Skeletal muscle satellite cell (primary cell): Measurements from ENCODE around the gene MRPL57.
"Not testable (repeated sequence)": the region's sequence is repeated elsewhere in the genome, so short reads cannot be mapped to it uniquely, and the experiment has no call there.

Source experiments
- H3K27me3 ChIP-seq: 2 replicates; pipeline ENCODE4 v1.7.0; 2013; ENCODE audit warnings: low read length; ENCODE audit not compliant: control insufficient read depth, insufficient read depth
- H3K36me3 ChIP-seq: 2 replicates; pipeline ENCODE4 v1.7.0; 2013; ENCODE audit warnings: mild to moderate bottlenecking, control low read depth, low read length; ENCODE audit not compliant: insufficient read depth
- H3K4me1 ChIP-seq: 2 replicates; pipeline ENCODE4 v1.7.0; 2013; ENCODE audit warnings: low read length; ENCODE audit not compliant: control insufficient read depth, insufficient read depth
- H3K4me2 ChIP-seq: 2 replicates; pipeline ENCODE4 v1.7.0; 2013; ENCODE audit warnings: mild to moderate bottlenecking, low read length
- H3K4me3 ChIP-seq: 2 replicates; pipeline ENCODE4 v1.7.0; 2013; ENCODE audit warnings: low read length
- H3K9ac ChIP-seq: 2 replicates; pipeline ENCODE4 v1.7.0; 2013; ENCODE audit warnings: mild to moderate bottlenecking, low read depth, low read length, moderate library complexity
- H3K9me3 ChIP-seq: replicated peaks from 2 replicates; pipeline ENCODE4 v1.7.0; 2013; ENCODE audit warnings: mild to moderate bottlenecking, control low read depth, low read length

Gene MRPL57

GRCh38 chr13:21149568-21149967, 26.9 kb upstream of the MRPL57 start:
- Histone ChIP-seq H3K9me3 (no peaks in the 10 kb centered on the region), H3K36me3 (peaks cover 32% of the 10 kb centered on the region), H3K4me2 (no peak overlapping the region), H3K4me1 (peaks cover 10% of the 10 kb centered on the region), H3K9ac (no peak overlapping the region), H3K4me3 (no peak overlapping the region), H3K27me3 (no peaks in the 10 kb centered on the region)

- Histone ChIP-seq H3K9ac (no peak overlapping the region), H3K9me3 (no peaks in the 10 kb centered on the region), H3K36me3 (peaks cover 34% of the 10 kb centered on the region), H3K4me1 (peaks cover 10% of the 10 kb centered on the region), H3K4me3 (no peak overlapping the region), H3K27me3 (no peaks in the 10 kb centered on the region), H3K4me2 (no peak overlapping the region)
Observed at GRCh38 chr13:21150013-21150412, 26.4 kb upstream of the MRPL57 start.

- Histone ChIP-seq H3K9ac (no peak overlapping the region), H3K4me1 (peaks cover 10% of the 10 kb centered on the region), H3K36me3 (peaks cover 22% of the 10 kb centered on the region), H3K27me3 (no peaks in the 10 kb centered on the region), H3K9me3 (no peaks in the 10 kb centered on the region), H3K4me3 (no peak overlapping the region), H3K4me2 (no peak overlapping the region)
Observed at GRCh38 chr13:21152251-21152899, 24.1 kb upstream of the MRPL57 start.

- Histone ChIP-seq H3K9me3 (no peaks in the 10 kb centered on the region), H3K9ac (no peak overlapping the region), H3K36me3 (peaks cover 8% of the 10 kb centered on the region), H3K4me2 (no peak overlapping the region), H3K27me3 (no peaks in the 10 kb centered on the region), H3K4me3 (no peak overlapping the region), H3K4me1 (peaks cover 9% of the 10 kb centered on the region)
Observed at GRCh38 chr13:21164631-21165030, 11.8 kb upstream of the MRPL57 start.

GRCh38 chr13:21165606-21166005, 10.9 kb upstream of the MRPL57 start:
- not testable (repeated sequence) for H3K4me2 ChIP-seq, H3K4me3 ChIP-seq, H3K36me3 ChIP-seq, H3K27me3 ChIP-seq, H3K9ac ChIP-seq, H3K9me3 ChIP-seq
- H3K4me1 ChIP-seq: peaks cover 16% of the 10 kb centered on the region

GRCh38 chr13:21171420-21171819, 5.0 kb upstream of the MRPL57 start:
- Histone ChIP-seq H3K4me3 (no peak overlapping the region), H3K4me1 (peaks cover 19% of the 10 kb centered on the region), H3K36me3 (peaks cover 2% of the 10 kb centered on the region), H3K27me3 (no peaks in the 10 kb centered on the region), H3K9ac (no peak overlapping the region), H3K4me2 (no peak overlapping the region), H3K9me3 (no peaks in the 10 kb centered on the region)

GRCh38 chr13:21173767-21174166, 2.7 kb upstream of the MRPL57 start:
- H3K9me3 ChIP-seq, H3K4me3 ChIP-seq, H3K36me3 ChIP-seq, H3K4me2 ChIP-seq, H3K27me3 ChIP-seq, H3K9ac ChIP-seq: not testable (repeated sequence)
- peaks cover 27% of the 10 kb centered on the region for H3K4me1 ChIP-seq

GRCh38 chr13:21175656-21176214, 723 bp upstream of the MRPL57 start:
- H3K4me3 ChIP-seq: peak overlapping the region; percentile 85
- H3K36me3 ChIP-seq: no peaks in the 10 kb centered on the region
- H3K4me1 ChIP-seq: peaks cover 19% of the 10 kb centered on the region
- no peaks in the 10 kb centered on the region for H3K27me3 ChIP-seq
- peak overlapping the region; percentile 85 for H3K4me2 ChIP-seq
- peak overlapping the region; percentile 90 for H3K9ac ChIP-seq
- H3K9me3 ChIP-seq: no peaks in the 10 kb centered on the region

GRCh38 chr13:21176982-21177284, 475 bp downstream of the MRPL57 start:
- Histone ChIP-seq H3K9me3 (no peaks in the 10 kb centered on the region), H3K36me3 (no peaks in the 10 kb centered on the region), H3K27me3 (no peaks in the 10 kb centered on the region), H3K9ac (peak overlapping the region; percentile 90), H3K4me1 (peaks cover 15% of the 10 kb centered on the region), H3K4me3 (peak overlapping the region; percentile 85), H3K4me2 (peak overlapping the region; percentile 85)

GRCh38 chr13:21181671-21182070, 5.2 kb downstream of the MRPL57 start:
- H3K9ac ChIP-seq: no peak overlapping the region
- peaks cover 8% of the 10 kb centered on the region for H3K4me1 ChIP-seq
- no peaks in the 10 kb centered on the region for H3K9me3 ChIP-seq
- H3K4me3 ChIP-seq: no peak overlapping the region
- no peaks in the 10 kb centered on the region for H3K36me3 ChIP-seq
- H3K27me3 ChIP-seq: no peaks in the 10 kb centered on the region
- H3K4me2 ChIP-seq: no peak overlapping the region

- H3K36me3 ChIP-seq, H3K9me3 ChIP-seq, H3K4me1 ChIP-seq, H3K4me3 ChIP-seq, H3K9ac ChIP-seq, H3K27me3 ChIP-seq, H3K4me2 ChIP-seq: not testable (repeated sequence)
Observed at GRCh38 chr13:21186410-21186809, 10.0 kb downstream of the MRPL57 start.

- H3K9me3 ChIP-seq, H3K36me3 ChIP-seq, H3K4me3 ChIP-seq, H3K4me2 ChIP-seq, H3K27me3 ChIP-seq, H3K4me1 ChIP-seq, H3K9ac ChIP-seq: not testable (repeated sequence)
Observed at GRCh38 chr13:21194756-21195155, 18.3 kb downstream of the MRPL57 start.
